Stimulated activated naive CD4-positive, alpha-beta T cell treated with Interleukin-2 at 50 U/mL for 16 hours (primary cell): ENCODE data around the gene HCFC1.
A peak's percentile ranks its signal among the peaks of the same experiment; 100 is the strongest.

ENCODE experiments used
- DNase-seq: peaks from one replicate; lab custom pipeline; 2025; lab: John Stamatoyannopoulos, UW

The HCFC1 gene

DNA sequence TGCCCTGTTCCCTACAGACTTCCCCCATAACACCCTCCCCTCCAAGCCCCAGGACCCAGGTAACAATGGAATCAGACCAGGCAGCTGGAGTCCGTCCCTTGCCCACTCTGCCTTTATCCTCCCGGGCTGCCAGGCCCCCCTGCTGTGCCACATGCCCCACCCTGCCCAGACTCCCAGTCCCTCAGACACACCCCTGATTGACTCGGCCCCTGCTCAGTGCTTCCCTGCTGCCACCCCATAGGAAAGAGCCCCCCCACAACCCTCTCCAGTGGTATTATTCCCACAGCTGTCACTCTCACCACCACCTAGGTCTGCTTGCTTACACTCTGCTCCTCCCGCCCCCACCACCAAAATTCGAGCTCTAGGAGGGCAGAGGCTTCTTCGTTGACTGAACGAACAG lies 32.0 kb downstream of the HCFC1 start:
- no peak for DNase-seq

DNA sequence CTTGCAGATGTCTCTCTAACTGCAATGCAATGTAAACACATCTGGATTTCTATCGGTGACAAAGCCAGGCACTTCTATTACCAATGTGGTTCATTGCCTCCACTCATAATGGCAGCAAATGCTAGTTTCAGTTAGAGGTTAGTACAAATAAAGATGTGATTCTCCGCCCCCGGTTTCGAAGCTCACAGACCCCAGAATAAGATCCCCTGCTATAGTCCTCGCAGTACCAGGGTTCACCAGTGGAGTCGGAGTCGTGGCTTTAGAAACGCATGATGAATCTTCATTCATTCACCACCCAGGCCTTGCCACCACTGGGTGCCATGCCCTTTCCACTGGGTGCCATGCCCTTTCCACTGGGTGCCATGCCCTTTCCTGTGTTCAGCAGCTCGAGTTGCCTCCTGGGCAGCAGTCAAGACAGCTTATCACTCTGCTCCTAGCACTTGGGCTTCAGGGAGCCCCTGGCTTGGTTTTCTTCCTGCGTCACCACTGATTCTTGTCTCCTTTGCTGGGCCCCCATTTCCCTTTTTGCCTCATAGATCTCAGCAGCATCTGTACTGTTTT lies 33.3 kb downstream of the HCFC1 start:
- no peak for DNase-seq

DNA sequence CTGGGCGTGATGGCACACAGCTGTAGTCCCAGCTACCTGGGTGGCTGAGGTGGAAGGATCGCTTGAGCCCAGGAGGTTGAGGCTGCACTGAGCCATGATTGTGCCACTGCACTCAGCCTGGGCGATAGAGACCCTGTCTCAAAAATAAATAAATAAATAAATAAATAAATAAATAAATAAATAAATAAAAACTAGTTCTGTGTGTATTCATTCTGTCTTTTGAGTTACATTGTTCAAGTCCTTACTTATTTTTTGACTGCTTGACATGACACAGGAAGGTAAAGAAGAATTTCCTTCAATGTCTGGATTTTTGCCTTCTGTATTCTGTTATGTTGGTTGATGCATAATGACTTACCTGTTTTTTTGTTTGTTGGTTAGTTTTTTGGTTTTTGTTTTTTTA lies 34.6 kb downstream of the HCFC1 start:
- no peak for DNase-seq

DNA sequence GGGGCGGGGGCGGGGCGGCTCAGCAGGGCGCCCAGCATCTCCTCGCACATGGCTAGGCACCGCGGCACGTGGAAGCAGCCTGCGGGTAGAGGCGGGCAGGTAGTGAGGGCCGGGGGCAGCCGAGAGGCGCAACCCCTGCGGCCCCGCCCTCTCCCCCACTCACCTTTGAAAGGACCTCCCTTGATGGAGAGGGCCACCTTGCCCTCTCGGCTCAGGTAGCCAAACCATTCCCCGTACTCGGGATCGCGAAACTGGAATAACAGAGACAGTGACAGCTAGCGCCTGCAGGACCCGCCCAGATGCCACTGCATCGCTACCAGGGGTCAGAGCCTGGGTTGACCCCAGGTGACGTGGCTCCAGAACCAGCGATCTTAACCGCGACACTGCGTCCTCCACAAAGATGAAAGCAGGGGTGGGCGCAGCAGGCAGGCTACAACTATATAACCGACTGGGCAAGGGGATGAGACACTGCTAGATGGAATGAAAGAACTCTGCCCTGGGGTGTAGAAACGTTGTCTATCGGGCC lies 36.2 kb downstream of the HCFC1 start:
- DNase-seq = no peak

DNA sequence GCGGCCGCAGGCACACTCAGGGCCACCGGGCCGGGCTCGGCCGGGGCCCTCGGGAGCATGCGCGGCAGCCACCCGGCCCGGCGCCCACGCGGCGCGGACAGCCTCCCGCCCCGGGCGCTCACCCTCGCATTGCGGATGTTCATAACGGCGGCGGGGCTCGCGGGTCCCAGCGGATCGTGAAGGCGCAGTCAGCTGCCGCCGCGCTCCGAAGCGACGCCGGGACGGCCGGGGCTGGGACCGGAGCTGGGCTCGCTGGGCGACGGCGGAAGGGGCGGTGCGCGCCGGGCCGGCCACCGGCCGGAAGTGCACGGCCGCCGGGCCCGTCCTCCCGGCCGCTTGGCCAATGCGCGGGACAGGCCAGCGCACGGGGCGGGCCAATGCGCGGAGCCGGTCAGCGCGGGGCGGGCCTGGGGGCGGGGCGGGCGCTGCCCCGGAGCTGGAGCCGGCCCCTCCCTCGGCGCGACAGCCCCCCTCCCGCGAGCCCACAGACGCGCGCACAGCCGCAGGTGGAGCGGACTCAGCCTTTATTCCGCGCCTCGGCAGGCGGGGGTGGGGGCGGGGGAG lies 36.8 kb downstream of the HCFC1 start, which contains the start of gene NAA10:
NAA10 (minus strand) TSS at position 276 of the 564 bp plus-strand sequence; CDS start at position 143, 133 bp downstream.
- DNase-seq = peak; percentile 59

DNA sequence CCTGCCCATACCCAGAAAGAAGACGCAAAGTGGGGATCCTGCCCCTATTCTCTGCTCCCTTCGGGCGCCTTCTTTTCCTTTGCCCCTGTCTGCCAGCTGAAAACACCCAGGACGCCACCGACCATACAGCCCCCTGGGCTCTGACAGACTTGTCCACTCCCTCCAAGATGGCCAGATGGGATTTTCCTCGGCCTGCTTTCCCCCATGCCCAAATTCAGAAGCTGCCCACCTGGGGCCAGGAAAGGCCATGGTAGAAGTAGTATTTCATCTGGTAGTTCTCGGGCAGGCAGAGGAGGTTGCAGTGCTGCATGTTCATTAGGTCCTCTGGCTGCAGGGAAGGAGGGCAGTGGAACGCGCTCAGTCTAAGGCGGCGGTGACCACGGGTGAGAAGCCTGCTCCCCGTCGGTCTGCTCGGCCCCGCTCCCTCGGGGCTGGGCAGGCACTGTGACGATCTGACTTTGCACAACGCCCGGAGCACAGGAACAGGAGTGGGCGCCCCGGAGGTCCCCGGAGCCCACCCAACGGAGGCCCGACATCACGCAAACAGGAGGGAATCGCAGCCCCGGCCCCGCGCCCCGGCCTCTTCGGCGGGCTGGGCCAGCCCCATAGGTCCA lies 37.4 kb downstream of the HCFC1 start:
- DNase-seq = no peak

DNA sequence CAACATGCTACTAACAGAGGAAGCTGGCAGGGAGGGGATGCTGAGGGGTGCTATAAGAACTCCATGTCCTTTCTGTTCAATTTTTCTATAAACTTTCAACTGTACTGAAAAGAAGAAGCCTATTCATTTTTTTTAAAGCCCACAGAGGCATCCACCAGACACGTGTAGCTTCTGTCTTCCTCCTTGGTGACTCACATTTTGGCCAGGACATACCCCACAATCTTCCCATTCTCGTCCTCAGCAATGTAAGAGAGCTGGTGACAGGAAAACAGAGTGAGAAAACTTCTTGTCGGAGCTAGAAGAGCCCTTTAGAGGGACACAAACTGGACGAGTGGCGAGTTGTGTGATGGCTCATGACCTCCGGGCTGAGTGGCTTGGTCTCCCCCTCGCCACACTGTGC lies 37.9 kb downstream of the HCFC1 start:
- DNase-seq = no peak

DNA sequence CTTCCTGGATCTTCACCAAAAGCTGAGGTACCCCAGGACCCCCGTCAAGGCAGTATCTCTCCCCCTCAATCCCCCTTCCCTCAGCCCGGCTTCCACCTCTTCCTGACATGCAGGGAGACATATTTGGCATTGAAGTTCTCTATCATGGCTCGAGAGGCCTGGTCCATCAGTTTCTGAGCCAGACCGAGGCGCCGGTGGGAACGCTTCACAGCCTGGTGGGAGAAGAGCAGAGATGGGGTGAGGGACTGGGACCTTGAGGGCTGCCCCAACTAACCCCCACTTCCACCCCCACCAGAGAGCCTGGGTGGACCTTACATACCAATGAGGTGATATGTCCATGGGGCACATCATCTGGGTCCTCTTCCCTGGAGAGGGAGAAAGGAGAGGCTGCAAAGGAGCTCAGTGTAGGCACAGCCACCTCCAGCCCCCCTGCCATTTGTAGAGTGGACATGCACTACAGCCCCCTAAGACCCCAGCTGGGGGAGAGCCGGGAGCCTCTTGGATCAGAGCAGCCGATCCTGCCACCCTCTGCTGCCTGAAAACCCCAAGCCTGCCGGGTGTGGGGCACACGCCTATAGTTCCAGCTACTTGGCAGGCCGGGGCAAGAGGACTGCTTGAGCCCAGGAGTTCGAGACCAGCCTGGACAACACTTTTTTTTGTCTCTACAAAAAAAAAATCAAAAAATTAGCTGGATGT lies 39.2 kb downstream of the HCFC1 start:
- no peak for DNase-seq

DNA sequence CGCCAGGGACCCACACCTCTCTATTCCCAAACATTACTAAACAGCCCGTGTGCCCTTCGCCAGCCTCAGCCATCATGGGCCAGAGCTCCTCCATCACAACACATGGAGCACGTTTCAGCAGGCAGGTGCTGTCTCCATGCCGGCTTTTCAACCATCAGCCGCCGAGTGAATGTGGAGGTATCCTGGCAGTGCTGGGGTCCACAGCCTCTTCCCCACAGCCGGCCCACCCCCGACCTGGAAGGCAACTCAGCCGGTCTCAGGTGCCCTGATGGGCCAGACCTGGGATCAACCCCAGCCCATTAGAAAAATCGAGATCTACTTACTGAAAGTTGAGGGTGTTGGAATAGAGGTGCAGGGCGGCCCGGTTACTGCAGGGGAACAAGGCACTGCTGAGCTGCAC lies 39.9 kb downstream of the HCFC1 start:
- no peak for DNase-seq

DNA sequence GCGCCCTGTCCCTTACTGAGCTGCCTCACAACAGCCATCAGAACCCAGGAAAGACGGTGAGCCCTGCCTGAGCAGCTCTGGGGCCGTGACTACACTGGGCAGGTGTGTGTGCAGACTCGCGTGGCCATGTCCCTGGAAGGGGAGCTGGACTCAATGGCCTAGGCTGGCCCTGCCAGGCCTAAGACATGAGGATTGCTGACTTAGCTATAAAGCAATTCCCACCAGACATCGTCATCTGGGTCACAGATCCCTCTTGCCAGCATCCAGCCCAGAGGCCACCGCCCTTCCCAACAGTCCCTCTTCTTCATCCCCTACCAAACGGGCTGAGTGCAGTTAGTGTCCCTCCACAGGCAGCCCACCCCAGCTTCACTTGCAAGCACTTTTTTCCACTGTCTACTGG lies 40.5 kb downstream of the HCFC1 start:
- DNase-seq = no peak

DNA sequence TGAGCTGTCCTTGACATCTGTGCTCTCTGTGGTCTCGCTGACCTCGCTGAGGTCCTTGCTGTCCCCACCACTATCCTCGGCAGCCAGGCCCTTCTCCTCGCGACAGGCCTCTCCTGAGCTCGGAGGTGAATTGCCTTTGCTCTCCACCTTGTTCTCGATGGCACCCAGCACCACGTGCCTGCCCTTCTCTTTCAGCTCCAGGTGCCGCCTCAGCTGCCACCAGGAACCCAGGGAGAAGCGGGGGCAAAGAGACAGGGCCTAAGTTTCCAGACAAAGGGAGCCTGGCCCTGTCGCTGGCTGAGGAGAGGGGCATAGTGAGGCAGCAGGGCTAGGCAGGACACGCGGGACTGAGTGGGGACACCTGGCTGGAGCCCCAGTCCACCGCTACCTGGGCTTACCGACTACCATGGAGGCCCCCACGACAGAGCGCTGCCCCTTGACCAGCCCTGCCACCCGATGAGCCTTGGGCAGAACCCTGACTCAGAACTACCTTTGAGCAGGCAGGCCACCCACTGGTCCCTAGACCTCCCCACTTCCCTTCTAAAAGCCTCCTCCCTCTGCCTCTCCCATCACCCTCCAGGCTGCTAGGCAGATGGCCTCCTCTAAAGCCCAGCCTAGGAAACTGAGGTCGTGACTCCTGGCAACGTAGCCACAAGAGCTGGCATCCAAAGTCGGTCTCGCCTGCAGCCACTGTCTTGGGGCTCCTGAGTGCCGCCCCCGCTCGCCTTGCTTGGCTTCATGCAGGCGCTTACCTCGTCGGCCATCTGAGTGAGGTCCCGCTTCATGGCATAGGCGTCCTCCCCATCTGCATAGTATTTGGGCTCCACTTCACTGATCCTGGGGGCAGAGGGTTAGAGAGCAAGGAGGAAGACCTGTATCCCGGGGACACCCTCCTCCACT lies 41.4 kb downstream of the HCFC1 start:
- DNase-seq = no peak

DNA sequence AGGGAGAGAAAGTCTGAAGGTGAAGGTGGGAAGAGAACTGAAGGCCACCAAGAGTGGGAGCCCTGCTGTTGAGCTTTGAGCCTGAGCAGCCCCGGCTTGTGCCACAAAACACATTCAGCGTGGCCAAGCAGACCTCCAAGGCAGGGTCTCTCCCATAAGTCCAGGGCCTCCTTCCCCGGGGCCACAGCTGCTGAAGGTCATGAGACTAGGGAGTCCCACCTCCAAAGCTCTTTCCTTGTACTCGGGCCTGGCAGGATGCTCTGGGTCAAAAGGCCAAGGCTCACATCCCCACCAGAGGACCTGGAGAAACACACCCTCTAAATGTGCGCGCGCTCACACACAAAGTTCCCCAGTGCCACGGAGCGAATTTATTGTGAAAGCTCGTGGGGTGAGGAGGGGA lies 42.0 kb downstream of the HCFC1 start:
- DNase-seq = no peak

DNA sequence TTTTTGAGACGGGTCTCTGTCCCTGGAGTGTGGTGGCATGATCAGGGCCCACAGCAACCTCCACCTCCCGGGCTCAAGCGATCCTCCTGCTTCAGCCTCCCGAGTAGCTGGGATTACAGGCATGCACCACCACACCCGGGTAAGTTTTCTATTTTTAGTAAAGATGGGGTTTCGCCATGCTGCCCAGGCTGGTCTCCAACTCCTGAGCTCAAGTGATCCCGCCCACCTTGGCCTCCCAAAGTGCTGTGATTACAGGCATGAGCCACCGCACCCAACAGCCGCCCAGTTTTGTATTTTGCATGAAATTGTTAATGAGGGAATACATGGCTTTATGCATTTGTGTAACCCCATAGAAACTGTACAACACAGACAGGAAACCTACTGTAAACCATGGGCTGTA lies 42.8 kb downstream of the HCFC1 start:
- DNase-seq = no peak

DNA sequence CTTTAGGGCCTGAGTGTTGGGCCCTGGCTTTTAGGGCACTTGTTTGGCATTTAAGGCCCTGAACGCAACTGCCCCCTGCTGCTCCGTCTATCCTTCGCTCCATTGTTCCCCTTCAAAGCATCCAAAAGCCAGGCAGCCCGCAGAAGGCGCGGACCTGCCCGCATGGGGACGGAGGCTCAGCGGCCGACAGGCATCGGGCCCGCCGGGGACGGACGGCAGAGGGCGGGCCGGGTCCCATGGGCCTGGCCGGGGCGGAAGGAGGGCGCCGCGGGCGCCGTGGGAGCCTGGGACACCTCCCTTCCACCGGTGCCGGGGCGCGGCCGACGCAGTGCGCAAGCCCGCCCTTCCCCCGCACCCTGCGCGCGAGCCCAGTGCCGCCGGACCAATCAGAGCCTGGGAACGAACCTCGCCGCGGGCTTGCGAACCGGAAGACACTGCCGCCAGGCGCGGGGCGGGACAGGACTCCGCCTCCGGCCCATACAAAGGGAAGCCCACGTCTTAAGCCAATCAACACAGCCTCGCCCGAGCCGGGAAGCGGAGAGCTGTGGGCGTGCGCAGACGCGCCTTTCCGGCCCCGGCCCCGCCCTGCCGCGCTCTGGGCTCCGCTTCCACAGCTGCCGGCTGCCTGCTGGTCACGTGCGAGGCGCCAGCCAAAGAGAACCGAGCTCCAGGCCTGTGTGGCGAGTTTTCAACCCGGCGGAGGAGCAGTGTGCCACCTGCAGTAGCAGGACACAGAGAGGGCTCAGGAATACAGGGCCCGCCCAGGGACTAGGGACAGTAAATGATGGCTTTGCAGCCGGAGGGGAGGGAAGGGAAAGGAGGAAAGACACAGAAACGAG lies 43.5 kb downstream of the HCFC1 start:
- peak; percentile 91 for DNase-seq

DNA sequence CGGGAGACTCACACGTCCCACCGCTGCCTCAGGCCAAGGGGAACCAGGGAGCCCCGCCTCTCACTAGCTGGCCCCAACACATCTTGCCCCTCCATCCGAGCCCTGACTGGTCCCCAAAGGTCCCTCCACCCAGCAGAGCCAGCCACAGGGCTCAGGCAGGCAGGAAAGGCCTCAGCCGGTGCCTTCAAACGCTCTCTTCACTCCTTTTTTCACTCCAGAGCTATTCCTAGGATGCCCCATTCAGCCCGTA lies 44.0 kb downstream of the HCFC1 start:
- no peak for DNase-seq

DNA sequence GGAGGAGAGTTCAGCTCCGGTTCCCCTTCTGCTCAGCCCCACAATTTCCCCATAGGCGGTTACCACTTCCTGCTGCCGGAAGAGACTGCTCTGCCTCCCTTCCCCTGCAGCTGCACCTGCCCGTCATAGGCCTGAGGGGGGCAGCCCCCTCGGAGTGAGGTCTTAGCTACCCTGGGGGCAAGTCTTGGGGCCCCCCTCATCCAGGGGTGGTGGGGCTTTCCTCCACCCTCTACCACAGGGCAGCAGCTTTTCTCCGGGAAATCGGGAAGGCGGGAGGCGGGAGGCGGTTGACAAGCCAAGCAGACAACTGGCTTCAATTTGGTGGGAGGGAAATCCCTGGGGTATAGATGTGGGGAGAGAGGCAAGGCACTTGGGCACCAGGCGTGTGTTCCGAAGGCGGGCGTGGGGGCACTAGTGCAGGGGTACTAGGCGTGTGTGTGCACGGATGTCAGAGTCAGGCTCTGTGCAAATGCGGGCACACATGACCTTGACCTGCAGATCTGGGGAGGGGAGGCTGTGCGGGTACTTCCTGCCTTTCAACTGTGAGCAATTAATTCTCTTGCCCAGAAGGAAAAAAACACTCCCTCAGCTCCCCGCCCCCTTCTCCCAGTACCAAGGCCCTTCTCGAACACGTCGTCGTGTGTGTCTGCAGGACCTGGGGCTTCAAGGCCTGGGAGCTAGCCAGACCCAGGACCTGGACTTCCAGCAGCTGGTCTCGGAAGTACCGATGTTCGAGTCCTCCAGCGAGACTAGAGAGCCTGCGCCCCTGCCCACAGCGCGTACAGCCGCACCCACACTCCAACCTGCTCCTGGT lies 44.6 kb downstream of the HCFC1 start:
- DNase-seq = peak; percentile 57

DNA sequence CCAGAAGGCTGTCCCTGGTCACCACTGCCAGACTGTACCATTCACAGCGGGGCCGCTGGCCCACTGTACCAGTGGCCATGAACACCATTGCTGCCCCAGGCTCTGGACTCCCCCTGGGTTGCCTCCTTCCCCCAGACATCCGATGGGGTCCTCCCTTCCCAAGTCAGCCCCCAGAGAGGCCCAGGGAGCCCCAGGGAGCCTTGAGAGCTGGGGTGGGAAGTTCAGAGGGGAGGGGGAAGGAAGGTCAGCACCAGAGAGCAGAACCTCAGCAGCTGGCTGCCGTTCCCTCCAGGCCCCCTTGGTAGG lies 45.1 kb downstream of the HCFC1 start:
- DNase-seq = no peak

DNA sequence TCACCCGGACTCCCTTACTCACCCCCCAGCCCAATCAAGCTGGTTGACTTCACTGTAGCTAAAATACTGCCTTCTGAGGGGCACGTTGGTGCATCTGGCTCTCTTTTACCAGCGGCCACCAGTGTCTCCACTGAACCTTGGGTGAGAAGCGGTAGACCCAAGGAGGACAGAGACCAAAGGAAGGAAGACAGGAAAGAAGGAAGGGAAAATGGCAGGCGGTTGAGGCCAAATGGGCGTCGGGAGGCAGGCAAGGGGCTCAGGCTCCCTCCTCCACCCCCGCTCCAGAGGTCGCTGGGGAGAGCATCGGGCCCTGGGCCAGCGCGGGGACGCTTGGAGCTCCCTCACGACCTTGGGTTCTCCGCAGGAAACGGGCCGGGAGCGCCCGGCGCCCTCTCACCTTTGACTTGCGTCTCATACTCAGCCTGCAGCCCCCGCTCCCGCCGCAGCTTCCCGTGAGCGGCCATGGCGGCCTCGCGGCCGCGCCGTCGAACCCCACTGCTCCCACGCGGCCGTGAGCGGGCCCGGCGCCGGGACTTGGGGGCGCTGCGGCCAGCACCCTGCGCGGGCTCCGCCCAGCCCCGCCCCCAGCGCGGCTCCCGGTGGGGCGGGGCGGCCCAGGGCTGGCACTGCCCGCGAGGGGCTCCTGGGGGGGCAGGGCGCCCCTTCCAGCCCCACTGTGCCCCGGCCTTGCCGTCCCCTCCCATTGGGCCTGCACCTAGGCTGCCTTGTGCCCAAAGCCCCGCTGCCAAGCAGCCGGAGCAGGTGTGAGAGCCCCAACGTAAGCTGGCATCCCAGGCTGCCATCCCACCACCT lies 45.7 kb downstream of the HCFC1 start, which contains the start of gene ARHGAP4:
ARHGAP4 (minus strand) TSS at position 526 of the 813 bp plus-strand sequence; CDS start at position 464, 62 bp downstream.
- peak; percentile 22 for DNase-seq

DNA sequence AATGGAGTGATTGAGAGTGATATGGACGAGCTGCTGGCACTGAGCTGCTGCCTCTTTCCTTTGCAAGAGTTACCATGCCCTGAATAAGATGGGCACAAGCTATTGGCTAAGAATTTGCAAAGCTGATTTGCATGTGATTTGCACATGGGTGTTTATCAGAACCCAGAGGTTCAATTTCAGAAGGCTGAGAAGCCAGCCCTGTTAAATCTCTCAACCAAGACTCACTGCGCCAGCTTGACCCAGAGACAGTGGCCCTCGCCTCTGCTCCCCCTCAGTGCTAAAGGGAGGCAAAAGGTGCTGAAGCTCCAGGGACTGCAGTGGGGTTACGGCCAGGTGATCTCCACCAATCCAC lies 46.3 kb downstream of the HCFC1 start:
- no peak for DNase-seq
